Measurements from ENCODE around the gene SLC2A13.

Gene SLC2A13

GRCh38 chr12:40145896-40146295 is 40.0 kb upstream of the SLC2A13 start:
- Histone ChIP-seq H2AFZ (ENCODE audit: low read length) (no peak overlapping the region), H3F3A (ENCODE audit: low read depth) (no peaks in the 10 kb centered on the region), H4K20me1 (ENCODE audit: insufficient read depth, low read length, poor library complexity, severe bottlenecking) (no peaks in the 10 kb centered on the region), H3K4me3 (ENCODE audit: low read length, poor library complexity, severe bottlenecking) (no peak overlapping the region), H3K4me2 (ENCODE audit: low read depth, low read length, poor library complexity, severe bottlenecking) (no peak overlapping the region), H3K9ac (ENCODE audit: low read depth, low read length, poor library complexity, severe bottlenecking) (no peak overlapping the region), H3K79me2 (ENCODE audit: insufficient read depth, low read length) (no peaks in the 10 kb centered on the region), H3K36me3 (ENCODE audit: insufficient read depth, low read length) (no peaks in the 10 kb centered on the region), H3K9me3 (ENCODE audit: insufficient read depth, low read depth, low read length) (no peaks in the 10 kb centered on the region), H3K9me2 (replicated peaks; ENCODE audit: low read depth, low read length) (no peaks in the 10 kb centered on the region), H3K27me3 (ENCODE audit: insufficient read depth, low read length, poor library complexity, severe bottlenecking) (no peaks in the 10 kb centered on the region), H3K4me1 (ENCODE audit: insufficient read depth, low read length, poor library complexity, severe bottlenecking) (no peaks in the 10 kb centered on the region)
- TF ChIP-seq CTCF (conservative IDR thresholded peaks at IDR 0.05; ENCODE audit: low read length) (no peak), EZH2phosphoT487 (IDR thresholded peaks at IDR 0.05; ENCODE audit: borderline replicate concordance) (no peak)

- no peak overlapping the region for H3K9ac ChIP-seq (ENCODE audit: low read depth, low read length, poor library complexity, severe bottlenecking)
- no peaks in the 10 kb centered on the region for H4K20me1 ChIP-seq (ENCODE audit: insufficient read depth, low read length, poor library complexity, severe bottlenecking)
- H2AFZ ChIP-seq (ENCODE audit: low read length): no peak overlapping the region
- no peak overlapping the region for H3K4me3 ChIP-seq (ENCODE audit: low read length, poor library complexity, severe bottlenecking)
- H3F3A ChIP-seq (ENCODE audit: low read depth): no peaks in the 10 kb centered on the region
- TF ChIP-seq EZH2phosphoT487 (IDR thresholded peaks at IDR 0.05; ENCODE audit: borderline replicate concordance) (no peak), CTCF (conservative IDR thresholded peaks at IDR 0.05; ENCODE audit: low read length) (no peak)
- no peak overlapping the region for H3K4me2 ChIP-seq (ENCODE audit: low read depth, low read length, poor library complexity, severe bottlenecking)
- H3K4me1 ChIP-seq (ENCODE audit: insufficient read depth, low read length, poor library complexity, severe bottlenecking): no peaks in the 10 kb centered on the region
- no peaks in the 10 kb centered on the region for H3K36me3 ChIP-seq (ENCODE audit: insufficient read depth, low read length)
- no peaks in the 10 kb centered on the region for H3K79me2 ChIP-seq (ENCODE audit: insufficient read depth, low read length)
- no peaks in the 10 kb centered on the region for H3K9me3 ChIP-seq (ENCODE audit: insufficient read depth, low read depth, low read length)
- H3K27me3 ChIP-seq (ENCODE audit: insufficient read depth, low read length, poor library complexity, severe bottlenecking): no peaks in the 10 kb centered on the region
- H3K9me2 ChIP-seq (replicated peaks; ENCODE audit: low read depth, low read length): no peaks in the 10 kb centered on the region
Measured at GRCh38 chr12:40144023-40144422, 38.1 kb upstream of the SLC2A13 start.

GRCh38 chr12:40142001-40142744 is 36.3 kb upstream of the SLC2A13 start:
- Histone ChIP-seq H3K9me2 (replicated peaks; ENCODE audit: low read depth, low read length) (no peaks in the 10 kb centered on the region), H3K4me1 (ENCODE audit: insufficient read depth, low read length, poor library complexity, severe bottlenecking) (no peaks in the 10 kb centered on the region), H3K9me3 (ENCODE audit: insufficient read depth, low read depth, low read length) (no peaks in the 10 kb centered on the region), H3K4me2 (ENCODE audit: low read depth, low read length, poor library complexity, severe bottlenecking) (no peak overlapping the region), H3K4me3 (ENCODE audit: low read length, poor library complexity, severe bottlenecking) (no peak overlapping the region), H3F3A (ENCODE audit: low read depth) (no peaks in the 10 kb centered on the region), H3K9ac (ENCODE audit: low read depth, low read length, poor library complexity, severe bottlenecking) (no peak overlapping the region), H3K79me2 (ENCODE audit: insufficient read depth, low read length) (no peaks in the 10 kb centered on the region), H3K36me3 (ENCODE audit: insufficient read depth, low read length) (no peaks in the 10 kb centered on the region), H4K20me1 (ENCODE audit: insufficient read depth, low read length, poor library complexity, severe bottlenecking) (no peaks in the 10 kb centered on the region), H2AFZ (ENCODE audit: low read length) (no peak overlapping the region), H3K27me3 (ENCODE audit: insufficient read depth, low read length, poor library complexity, severe bottlenecking) (no peaks in the 10 kb centered on the region)
- no peak for TF ChIP-seq CTCF (conservative IDR thresholded peaks at IDR 0.05; ENCODE audit: low read length)
- TF ChIP-seq EZH2phosphoT487 (IDR thresholded peaks at IDR 0.05; ENCODE audit: borderline replicate concordance): no peak
